CD4-positive, alpha-beta T cell treated with Interleukin-15 for 1 hour (primary cell): Measurements from ENCODE around the gene FTO.
"Not testable (repeated sequence)": the region's sequence is repeated elsewhere in the genome, so short reads cannot be mapped to it uniquely, and the experiment has no call there.

Source experiments
- DNase-seq: peaks from one replicate; pipeline ENCODE4 v3.0.0-alpha.2; 2020

The FTO gene

DNA sequence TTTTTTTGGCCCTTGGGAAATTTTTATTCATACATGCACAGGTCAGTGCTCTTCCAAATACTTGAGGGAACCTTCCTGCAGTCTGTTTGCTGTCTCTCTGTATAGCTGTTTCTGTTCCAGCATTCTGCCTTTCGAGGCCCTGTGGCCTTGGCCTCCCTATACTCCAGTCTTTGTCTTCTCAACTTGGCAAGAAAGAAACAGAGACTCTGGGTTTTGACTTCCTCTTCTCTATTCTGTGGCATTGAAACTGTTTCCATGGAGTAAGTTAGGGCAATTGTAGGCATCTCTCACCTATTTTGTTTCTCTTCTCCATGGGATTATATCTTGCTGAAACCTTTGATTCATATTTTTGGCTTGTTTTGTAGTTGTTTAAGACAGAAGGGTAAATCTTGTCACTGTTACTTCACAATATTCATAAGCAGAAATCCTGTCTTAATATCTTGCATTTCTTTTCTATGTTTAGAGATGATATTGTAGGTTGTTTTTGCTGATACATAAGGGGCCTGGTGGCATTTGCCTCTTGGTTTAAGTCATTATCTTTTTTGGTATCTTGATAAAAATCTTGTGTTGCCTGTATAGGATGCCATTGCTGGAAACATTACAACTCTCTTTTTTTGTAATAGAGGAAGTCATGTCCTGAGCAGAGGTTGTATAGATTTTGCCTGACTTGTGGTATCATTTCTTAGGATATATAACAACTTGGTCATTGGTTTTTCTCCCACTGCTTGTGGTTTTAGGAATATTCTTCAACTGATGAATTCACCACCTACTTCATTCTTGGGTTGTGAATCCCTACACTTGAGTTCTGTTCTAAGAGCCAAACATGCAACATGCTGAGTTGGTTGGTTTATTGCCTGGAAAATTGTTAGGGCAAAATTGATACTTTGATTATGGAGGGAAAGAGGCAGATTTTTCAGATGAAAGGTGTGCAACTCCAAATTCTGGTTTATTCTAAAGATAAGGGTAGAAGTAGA is 168.6 kb downstream of the FTO start:
- no peak for DNase-seq

DNA sequence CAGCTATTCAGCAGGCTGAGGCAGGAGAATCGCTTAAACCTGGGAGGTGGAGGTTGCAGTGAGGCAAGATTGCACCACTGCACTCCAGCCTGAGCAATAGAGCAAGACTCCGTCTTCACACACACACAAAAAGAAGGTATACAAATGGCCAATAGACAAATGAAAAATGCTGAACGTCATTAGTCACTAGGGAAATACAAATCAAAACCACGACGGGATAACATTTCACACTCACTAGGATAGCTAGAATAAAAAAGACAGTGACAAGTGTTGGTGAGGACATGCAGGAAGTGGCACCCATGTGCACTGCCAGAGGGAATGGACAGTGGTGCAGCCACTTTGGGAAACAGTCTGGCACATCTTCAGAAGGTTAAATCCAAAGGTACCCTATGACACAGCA is 172.9 kb downstream of the FTO start:
- DNase-seq: no peak

DNA sequence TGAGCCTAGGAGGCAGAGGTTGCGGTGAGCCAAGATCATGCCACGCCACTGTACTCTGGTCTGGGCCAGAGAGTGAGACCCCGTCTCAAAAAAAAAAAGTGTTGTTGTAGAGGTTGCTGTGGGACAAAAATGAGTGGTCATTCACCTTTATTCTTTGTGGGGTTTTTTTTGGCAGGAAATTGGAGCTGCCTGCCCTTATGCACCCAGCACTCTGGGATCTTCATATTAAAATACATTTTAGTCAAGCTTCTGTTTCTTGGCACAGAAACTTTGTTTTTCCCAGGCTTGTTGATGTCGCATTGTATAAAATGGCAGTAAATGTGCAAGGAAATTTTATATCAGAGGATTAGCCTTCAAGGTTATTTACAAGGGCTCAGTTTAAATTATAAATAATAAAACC is 174.3 kb downstream of the FTO start:
- DNase-seq: no peak

DNA sequence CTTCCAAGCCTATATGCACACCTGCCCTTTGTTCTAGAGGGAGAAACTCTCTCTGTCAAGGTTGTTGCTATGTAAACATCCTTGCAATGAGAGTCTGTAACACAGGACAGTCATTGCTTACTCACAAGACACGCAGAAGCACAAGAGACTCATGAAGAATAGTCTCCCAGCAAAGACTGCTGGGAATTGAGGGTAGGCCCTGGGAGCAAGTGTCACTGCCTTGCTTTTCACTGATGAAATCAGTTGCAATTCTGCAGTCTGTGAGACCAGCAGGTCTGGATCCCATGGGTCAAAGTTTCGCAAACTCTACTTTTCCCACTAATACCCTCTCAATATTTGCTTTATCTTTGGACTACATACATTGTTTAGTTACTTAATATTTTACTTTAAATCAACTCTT is 177.4 kb downstream of the FTO start:
- no peak for DNase-seq

DNA sequence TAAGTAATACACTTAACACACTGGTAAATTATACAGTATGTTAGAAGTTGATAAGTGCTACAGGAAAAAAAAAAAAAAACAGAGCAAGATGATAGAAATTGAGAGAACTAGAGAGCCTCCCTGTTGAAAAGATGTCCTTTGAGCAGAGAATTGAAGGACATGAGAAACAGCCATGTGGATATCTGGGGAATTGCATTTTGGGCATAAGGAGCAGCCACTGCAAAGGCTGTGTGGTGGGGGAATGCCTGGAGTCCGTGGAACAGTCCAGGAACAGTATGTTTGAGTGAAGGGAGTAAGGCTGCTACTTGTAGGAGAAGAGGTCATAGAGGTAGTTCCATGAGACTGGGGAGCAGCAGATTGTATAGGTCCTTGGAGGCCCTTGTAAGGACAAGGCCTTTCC is 178.4 kb downstream of the FTO start:
- DNase-seq: no peak

DNA sequence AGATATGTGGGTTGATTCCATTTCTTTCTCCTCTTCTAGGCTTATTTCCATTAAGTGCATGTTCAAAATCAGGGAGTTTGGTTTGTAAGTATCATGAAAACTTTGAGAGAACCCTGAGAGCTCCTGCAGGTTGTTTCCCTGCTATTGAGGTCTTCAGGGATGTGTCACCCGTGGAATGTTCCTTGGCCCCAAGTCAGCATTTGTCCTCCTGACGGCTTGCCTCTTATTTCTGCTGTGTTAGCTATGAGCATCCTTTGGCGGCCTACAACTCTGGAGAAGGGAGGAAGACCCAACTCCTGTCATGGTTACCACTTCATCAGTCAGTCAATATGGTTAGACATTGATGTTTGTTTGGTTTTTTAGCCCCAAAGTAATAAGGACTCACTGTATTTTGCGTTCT is 180.8 kb downstream of the FTO start:
- DNase-seq: no peak

DNA sequence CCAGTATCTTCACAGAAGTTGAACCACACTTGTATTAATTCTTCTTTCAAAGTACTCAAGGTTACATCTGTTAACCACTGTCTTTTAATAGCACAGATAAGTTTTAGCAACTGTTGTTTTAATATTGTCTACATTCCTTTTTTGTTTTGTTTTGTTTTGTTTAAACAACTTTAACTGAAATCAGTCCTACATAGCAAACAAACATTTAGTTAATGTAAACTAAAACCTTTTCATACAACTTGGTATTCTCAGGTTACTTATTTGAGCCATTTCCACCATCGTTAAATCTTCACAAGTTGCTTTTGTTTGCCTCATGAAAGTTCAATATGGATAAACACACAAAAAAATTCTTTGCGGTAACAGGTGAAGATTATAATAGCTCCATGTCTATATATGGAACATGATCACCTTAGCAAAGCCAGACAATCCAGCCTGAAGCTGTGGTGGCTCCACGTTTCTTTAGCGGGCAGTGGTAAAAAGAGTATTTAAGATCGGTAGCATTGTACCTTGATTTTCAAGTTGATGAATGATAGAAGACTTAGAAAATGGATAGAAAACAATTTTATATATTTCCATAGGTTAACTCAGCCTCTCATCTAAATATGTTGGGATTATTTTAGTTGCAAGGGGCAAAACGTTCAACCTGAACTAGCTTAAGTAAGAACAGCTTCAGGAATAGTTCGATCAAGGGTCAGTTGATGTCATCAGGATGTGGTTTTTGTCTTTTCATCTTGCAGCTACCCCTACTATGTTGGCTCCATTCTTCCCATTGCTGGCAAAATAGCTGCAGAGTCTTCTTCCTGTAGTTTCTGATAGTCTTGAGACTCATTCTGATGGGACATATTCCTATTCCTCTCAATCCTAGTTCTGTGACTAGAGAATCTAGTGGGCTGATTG is 182.8 kb downstream of the FTO start:
- no peak for DNase-seq

DNA sequence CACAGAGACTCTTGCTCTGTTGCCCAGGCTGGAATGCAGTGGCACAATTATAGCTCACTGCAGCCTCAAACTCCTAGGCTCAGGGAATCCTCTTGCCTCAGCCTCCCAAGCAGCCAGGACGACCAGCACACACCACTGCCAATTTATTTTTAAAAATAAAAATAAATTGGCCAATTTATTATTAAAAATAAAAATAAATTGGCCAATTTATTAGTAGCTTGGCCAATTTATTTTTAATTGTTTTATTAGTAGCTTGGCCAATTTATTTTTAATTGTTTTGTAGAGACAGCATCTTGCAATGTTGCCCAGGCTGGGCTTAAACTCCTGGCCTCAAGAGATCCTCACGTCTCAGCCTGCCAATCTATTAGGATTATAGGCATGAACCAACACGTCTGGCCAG is 184.3 kb downstream of the FTO start:
- no peak for DNase-seq

DNA sequence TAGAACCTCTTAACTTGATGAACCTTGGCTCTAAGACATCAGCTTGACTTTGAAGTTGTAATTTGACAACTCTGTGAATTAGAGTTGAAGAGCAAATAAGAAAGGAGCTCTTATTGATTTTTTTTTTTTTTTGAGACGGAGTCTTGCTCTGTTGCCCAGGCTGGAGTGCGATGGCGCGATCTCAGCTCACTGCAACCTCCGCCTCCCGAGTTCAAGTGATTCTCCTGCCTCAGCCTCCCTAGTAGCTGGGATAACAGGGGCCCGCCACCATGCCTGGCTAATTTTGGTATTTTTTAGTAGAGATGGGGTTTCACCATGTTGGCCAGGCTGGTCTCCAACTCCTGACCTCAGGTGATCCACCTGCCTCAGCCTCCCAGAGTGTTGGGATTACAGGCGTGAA is 186.9 kb downstream of the FTO start:
- not testable (repeated sequence) for DNase-seq

DNA sequence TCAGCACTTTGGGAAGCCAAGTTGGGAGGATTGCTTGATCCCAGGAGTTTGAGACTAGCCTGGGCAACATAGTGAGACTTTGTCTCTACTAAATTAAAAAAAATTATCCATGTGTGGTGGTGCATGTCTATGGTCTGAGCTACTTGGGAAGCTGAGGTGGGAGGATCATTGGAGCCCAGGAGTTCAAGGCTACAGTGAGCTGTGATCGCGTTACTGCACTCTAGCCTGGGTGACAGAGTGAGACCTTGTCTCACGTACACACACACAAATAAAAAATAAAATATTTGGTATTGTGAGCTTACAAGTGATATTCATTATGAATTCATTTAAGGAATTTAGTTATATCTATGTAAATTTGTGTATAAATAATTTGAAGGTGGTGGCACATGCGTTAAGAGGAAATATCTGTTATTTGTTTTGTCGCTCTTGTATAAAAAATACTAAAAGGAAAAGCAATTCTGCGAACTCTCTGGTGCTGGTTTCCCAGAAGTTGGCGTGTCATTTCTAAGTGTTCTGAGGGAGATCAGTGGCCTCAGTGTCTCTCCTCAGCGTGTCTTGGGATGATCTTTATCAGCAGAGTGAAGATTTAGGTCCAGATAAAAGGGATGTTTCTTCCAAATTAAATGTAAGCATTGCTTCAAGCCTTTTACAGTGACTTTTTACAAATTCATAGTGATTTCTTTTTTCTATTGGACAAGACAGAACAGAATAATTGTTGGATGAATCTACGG is 187.6 kb downstream of the FTO start:
- no peak for DNase-seq

DNA sequence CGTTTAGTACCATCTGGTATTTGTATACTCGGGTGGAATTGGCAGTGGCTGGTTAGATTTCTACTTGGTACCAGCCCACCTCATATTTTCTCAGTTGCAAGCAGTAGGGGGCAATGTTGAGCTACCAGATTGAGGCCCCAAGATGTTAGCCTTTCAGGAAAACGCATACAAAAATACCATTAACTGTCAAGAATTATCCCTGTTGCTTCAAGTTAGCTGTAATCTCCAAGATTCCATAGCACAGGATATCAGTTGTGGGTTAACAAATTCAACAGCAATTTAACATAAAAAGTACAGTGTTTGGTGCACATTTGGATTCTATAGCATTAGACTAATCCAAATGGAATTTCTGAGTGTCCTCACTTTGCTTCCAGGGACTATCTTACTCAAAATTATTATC is 188.2 kb downstream of the FTO start:
- no peak for DNase-seq

DNA sequence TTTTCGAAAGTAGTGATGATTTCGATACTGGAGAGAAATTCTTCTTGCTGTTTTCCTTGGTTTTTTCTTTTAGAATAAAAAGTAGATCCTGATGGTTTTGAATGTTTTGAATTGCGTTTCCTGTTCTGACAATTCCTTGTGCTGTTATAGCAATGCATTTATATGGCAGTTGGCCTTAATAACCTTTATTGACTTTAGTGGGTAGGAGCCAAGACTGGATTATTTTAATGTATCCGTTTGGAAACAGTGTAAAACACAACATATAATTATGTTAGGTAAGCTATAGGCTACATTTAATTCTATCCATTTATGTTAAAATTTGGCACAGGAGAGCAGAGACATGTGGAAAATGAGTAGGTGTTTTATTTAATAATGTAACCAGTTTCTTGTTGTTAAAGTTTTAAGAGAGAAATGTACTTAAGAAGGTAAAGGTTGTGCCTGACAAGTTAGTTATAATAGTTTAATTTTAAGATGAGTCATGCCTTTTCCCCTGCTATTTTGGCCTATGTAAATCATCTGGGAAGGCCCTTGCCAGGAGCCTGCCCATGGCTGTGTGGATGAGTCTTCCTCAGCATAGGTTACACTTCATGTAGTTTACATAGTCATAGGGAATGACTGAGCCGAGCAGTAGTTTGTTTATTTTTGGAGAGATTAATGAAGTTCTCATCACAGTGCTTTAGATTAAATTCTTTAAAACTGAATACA is 189.9 kb downstream of the FTO start:
- DNase-seq: no peak

DNA sequence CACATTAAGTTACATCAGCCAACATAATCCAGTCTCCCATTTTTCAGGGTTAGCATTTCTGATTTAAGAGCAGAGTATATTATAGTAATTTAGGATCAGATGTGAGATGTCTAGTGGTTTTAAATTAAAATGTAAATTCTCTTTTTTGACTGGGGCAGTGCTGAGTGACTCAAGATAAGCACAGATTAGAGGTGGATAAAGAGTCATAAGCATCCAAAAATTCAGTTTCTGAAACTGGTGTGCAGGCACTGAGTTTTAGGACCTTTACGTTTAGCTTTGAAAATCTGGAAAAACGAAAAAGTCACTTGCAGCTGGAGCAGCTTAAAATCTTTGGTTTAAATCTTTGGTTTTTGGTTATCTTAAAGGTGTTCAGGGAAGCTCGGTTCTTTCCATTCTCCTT is 190.7 kb downstream of the FTO start:
- no peak for DNase-seq

DNA sequence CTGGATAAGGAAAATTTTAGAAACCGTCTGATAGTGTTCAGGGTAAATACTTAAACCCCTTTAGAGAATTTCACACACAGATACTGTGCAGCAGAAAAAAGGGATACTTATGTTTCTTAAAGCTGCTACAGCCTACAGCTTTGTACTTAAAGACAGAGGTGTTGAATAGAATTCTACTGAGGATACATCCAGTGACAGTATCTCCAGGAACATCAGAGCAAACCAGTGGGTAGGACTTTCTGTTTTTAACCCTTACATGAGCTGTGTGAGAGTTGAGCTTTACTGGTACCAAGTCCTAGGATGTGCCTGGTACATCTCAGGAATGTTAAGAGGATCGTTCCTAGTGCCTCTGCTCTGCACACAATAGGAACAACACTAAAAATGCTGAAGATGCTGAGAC is 191.5 kb downstream of the FTO start:
- no peak for DNase-seq

DNA sequence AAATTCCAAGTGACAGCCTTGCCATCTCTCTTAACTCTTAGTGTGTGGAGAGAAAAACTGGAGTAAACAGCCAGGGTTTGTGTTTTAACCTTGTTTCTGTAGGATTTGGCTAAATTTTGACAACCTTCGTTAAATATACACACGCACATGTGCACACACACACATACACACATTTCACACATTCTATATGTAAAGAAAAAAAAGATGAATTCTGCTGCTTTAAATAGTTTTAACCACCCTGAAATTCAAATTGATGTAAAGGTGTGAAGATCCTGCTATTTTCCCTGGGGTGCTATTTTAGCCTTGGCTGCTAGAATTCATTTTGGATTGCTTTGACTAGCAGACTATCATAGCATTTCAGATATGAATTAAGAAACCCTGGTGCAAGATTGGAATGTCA is 191.9 kb downstream of the FTO start:
- no peak for DNase-seq

DNA sequence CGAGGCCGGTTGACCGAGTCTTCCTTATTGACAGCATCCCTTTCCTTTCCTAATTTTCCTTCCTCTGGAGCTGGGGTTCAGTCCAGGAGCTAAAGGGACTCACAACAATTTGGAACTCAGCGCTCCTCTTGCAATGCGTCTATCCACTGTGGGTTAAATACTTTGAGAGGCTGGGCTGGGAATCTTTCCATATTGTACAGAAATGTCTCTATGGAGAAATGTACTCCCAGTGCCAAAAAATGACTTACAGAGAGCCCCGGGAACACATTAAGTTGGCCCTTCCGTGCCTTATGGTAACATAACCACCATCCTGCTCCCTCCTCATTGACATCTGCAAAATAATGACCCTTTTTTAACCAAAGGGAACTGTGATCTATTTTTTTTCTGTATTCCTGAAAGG is 192.8 kb downstream of the FTO start:
- DNase-seq: no peak

DNA sequence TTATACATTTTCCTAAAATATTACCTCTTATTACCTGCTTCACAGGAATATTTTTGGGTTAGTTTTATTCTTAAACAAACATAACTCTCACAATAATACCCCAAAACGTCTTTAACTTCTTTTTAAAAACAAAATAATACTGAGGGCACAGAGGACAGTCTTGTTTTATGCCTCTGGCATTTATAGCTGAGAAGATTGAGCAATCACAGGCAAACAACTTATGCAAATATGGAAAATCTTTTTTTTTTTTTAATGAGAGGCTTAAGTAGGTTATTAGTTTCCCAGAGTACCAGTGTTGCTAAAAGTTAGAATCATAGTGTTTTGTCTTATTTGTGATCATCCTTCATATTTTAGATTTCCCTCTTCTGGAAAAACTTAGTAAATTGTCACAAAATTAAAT is 195.0 kb downstream of the FTO start:
- no peak for DNase-seq

DNA sequence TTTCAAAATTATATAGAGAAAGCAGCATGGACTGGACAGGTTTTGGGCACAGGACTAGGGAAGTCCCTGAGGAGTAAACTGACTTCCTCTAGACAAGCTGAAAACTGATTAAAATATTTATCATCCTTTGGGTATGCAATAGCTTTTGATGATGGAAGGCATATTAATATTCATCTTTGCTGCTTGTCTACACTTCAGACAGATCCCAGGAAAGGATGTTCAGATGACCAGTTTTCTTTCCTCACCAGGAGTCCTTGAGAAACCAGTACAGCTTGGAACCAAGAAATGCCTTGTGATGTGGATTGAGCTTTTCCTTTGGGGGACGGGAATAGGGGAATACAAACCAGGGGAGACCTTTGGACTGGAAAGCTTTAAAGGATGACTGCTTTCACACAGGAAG is 195.5 kb downstream of the FTO start:
- no peak for DNase-seq

DNA sequence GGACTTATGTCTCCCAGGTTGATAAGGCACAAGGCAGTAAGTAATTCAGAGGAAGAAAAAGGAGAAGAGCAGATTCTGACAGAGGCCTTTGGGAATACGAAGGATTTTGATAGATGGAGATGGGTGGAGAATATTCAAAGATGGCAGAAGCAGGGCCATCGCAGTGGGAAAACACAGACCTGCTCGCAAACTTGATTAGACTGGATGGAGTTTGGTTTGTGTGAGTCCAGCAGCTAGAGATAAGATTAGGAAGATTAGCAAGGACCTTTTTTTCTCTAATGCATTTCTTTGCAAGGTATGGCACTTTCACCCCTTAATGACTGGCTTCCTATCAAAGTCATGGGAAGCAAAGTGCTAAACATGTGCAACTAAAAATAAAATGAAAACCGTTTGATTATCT is 196.7 kb downstream of the FTO start:
- no peak for DNase-seq

DNA sequence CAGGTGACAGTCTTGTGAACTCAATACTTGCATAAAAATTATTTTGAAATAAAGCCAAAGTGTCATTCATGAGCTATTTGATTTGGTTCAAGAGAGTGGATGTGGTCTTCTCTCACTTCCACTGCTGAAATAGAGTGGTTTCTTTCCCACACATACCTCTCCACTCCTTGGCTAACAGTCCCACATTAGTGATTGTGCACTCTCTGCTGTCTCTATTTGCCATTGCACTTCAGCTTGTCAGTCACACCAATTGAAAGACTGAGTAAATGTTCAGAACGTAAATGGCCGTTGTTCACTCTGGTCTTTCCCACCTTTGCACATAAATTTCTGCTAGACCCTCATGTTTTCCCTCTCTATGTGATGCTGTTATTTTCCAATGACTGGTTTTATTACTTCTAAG is 197.5 kb downstream of the FTO start:
- no peak for DNase-seq

DNA sequence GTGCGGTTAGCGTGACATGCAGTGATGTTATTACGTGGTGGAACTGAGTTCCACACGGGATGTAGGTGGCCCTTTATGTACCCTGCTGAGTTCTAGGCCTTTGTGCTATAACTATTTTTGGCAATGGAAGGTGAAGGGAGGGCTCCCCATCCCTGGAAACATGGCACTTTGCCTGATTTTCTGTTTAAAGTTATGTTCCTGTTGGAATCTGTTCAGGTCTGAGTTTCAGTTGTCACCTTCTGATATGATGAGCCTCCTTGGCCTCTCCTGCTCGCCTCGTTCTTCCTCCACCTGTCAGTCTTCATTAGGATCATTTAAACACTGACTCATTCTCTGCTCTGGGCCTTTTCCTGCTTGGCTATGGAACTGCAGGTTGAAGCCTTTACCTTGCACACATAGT is 200.6 kb downstream of the FTO start:
- no peak for DNase-seq

DNA sequence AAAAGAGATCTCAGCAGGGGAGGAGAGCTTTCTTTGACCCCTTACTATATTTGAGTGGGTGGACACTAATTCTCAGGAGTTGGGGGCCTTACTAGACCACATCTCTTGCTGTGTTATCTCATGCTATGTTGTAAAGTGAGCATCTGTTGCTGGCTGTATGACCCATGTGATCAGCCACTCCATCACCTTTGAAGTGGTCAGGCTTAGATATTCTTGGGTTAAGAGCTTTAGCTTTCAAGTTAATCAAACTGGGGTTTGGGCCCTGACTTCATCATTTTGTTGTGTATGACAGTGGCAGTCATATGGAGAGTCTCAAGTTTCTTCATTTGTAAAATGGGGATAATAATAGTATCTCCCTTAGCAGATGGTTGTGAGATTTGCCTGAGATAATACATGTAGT is 201.1 kb downstream of the FTO start:
- DNase-seq: no peak

DNA sequence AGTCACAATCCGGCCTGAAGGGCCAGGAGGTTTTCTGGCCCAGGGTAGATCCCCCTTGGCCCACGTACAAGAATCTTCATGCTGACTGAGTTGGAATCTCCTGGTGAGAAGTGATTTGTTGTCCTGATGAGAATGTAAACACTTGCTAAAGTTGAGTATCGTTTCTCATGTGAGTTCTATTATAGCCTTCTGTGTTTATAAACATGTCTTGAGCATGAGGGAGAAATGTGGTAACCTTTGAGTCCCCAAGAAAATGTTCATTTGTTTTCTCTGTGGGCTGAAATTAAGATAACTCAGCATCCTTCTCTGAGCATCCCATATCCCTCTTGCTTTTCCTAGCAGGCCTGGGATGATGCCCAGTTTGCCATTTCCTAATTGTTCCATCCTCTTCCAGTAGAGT is 204.8 kb downstream of the FTO start:
- DNase-seq: no peak
